Aorta (tissue), 5 donors: ENCODE measurements around the gene CBLL2. TPM values are rescaled to one million over a fixed set of nuclear protein-coding genes. Genes with fewer than 3 reads are reported as not detected.
"Not testable (repeated sequence)": the region's sequence is repeated elsewhere in the genome, so short reads cannot be mapped to it uniquely, and the experiment has no call there.

Source experiments
- ATAC-seq: fragments of 200-7000 bp; cut with Tn5 transposase; one replicate; pipeline ENCODE4 v1.9.1; 2022; ENCODE audit warnings: moderate library complexity; ENCODE audit not compliant: low FRiP score
- DNase-seq, 2 donors: peaks; one replicate each; pipeline ENCODE4 v3.0.0-alpha.2; 2020
- H3K27ac ChIP-seq, 2 donors: one replicate each; pipeline ENCODE4 v1.5.1; 2013; ENCODE audit warnings: low read length in 2 of 2, mild to moderate bottlenecking in 2 of 2, moderate library complexity in 2 of 2, control low read depth in 1 of 2, inconsistent platforms in 1 of 2, low read depth in 1 of 2
- H3K27me3 ChIP-seq, 2 donors: one replicate each; pipeline ENCODE4 v1.6.1; 2013; ENCODE audit warnings: control low read depth in 1 of 2, low read length in 1 of 2, mild to moderate bottlenecking in 1 of 2, moderate library complexity in 1 of 2; ENCODE audit not compliant: insufficient read depth in 2 of 2, control insufficient read depth in 1 of 2
- H3K36me3 ChIP-seq, 2 donors: one replicate each; pipeline ENCODE4 v1.6.1; 2013; ENCODE audit warnings: control low read depth in 1 of 2, low read length in 1 of 2, mild to moderate bottlenecking in 1 of 2; ENCODE audit not compliant: insufficient read depth in 2 of 2, control insufficient read depth in 1 of 2
- H3K4me1 ChIP-seq, 2 donors: one replicate each; pipeline ENCODE4 v1.6.1; 2013; ENCODE audit warnings: low read length in 2 of 2, control low read depth in 1 of 2, mild to moderate bottlenecking in 1 of 2, moderate library complexity in 1 of 2; ENCODE audit not compliant: insufficient read depth in 2 of 2, control insufficient read depth in 1 of 2
- H3K4me3 ChIP-seq, 2 donors: one replicate each; pipeline ENCODE4 v1.5.1; 2013; ENCODE audit warnings: low read length in 2 of 2, control low read depth in 1 of 2, mild to moderate bottlenecking in 1 of 2
- H3K9me3 ChIP-seq: one replicate; pipeline ENCODE4 v1.6.1; 2013; ENCODE audit warnings: mild to moderate bottlenecking, low read length; ENCODE audit not compliant: control insufficient read depth
- WGBS, 2 donors: extraction: QIAGEN DNeasy Blood & Tissue Kit; methylation state at CpG; one replicate each; pipeline ENCODE4 v1.1.7; 2013; 5-methylcytosine and 5-hydroxymethylcytosine counted together
- intact Hi-C, 2 donors: fragments of 100-400 bp; cut with DNase I; formaldehyde crosslinking; loops; one replicate each; pipeline versions ENCODE4 v1.14.2 to v1.15.0; 2022
- polyA plus RNA-seq, 2 donors: library from polyadenylated mRNA; stranded (reverse); fragments of 200-250 nt; gene quantifications; one replicate each; pipeline ENCODE4 v1.2.3, GENCODE V29; 2013
- total RNA-seq, 2 donors: library from RNA; stranded (reverse); fragmentation: NEBNext Ultra II Directional; extraction: Animal tissue kit (Norgen Biotek cat#: 25700); gene quantifications; one replicate each; pipeline ENCODE4 v1.2.1, GENCODE V29; 2021
- donor health status: healthy with polysubstance abuse.
- donor health status: Bipolar disorder and iron deficiency.
- donor health status: DM: no; HTN: no; CAD: no.
- donor health status: DM: no; HTN: no; CAD: no.
- donor health status: DM: yes; HTN: yes; CAD: no.

CBLL2 gene
- total and polyA plus RNA-seq, 4 donors, result not detected

GRCh38 chrX:22276781-22277180 is 4.1 kb downstream of the CBLL2 start:
- 79 to 91% methylated on average over 6 of the region's 6 CpGs for WGBS, 2 donors
- Histone ChIP-seq H3K4me1 (no peaks in the 10 kb centered on the region), H3K27me3 (no peaks in the 10 kb centered on the region), H3K36me3 (no peaks in the 10 kb centered on the region), H3K27ac (no peak overlapping the region), H3K4me3 (no peak overlapping the region), H3K9me3 (peaks cover 2% of the 10 kb centered on the region)
- ATAC-seq (no peak), DNase-seq (no peak)
- intact Hi-C loops, result no loop called here

GRCh38 chrX:22278375-22278774 is 5.7 kb downstream of the CBLL2 start:
- WGBS, 2 donors, result 46 to 50% methylated on average over 3 of the region's 3 CpGs
- Histone ChIP-seq H3K27me3 (no peaks in the 10 kb centered on the region), H3K36me3 (no peaks in the 10 kb centered on the region), H3K4me3 (no peak overlapping the region), H3K27ac (no peak overlapping the region), H3K9me3 (no peaks in the 10 kb centered on the region), H3K4me1 (no peaks in the 10 kb centered on the region)
- intact Hi-C loops, result no loop called here
- ATAC-seq, result no peak
- no peak for DNase-seq

GRCh38 chrX:22289209-22289608 is 16.5 kb downstream of the CBLL2 start:
- WGBS, 2 donors, result 76 to 97% methylated on average over 3 of the region's 3 CpGs
- H3K4me3 ChIP-seq, H3K27me3 ChIP-seq, intact Hi-C loops, H3K9me3 ChIP-seq, H3K4me1 ChIP-seq, H3K36me3 ChIP-seq, ATAC-seq, H3K27ac ChIP-seq, DNase-seq: not testable (repeated sequence)

GRCh38 chrX:22296871-22297270 is 24.2 kb downstream of the CBLL2 start:
- no peak for ATAC-seq
- Histone ChIP-seq H3K27me3 (no peaks in the 10 kb centered on the region), H3K9me3 (no peaks in the 10 kb centered on the region), H3K36me3 (no peaks in the 10 kb centered on the region), H3K27ac (no peak overlapping the region), H3K4me1 (no peaks in the 10 kb centered on the region), H3K4me3 (no peak overlapping the region)
- intact Hi-C loops, result no loop called here
- no peak for DNase-seq
- 81 to 91% methylated on average over 2 of the region's 2 CpGs for WGBS, 2 donors

GRCh38 chrX:22300130-22300529 is 27.4 kb downstream of the CBLL2 start:
- Histone ChIP-seq H3K4me1 (no peaks in the 10 kb centered on the region), H3K36me3 (no peaks in the 10 kb centered on the region), H3K4me3 (no peak overlapping the region), H3K27ac (no peak overlapping the region), H3K27me3 (no peaks in the 10 kb centered on the region), H3K9me3 (no peaks in the 10 kb centered on the region)
- DNase-seq (no peak), ATAC-seq (peak; percentile 64)
- intact Hi-C loops, result no loop called here
- 0 to 1% methylated on average over 2 of the region's 2 CpGs for WGBS, 2 donors

GRCh38 chrX:22310779-22311178 is 38.1 kb downstream of the CBLL2 start:
- ATAC-seq, result no peak
- intact Hi-C loops, result no loop called here
- 42 to 52% methylated on average over 3 of the region's 3 CpGs for WGBS, 2 donors

GRCh38 chrX:22313766-22314165 is 41.1 kb downstream of the CBLL2 start:
- WGBS, 2 donors, result 35 to 36% methylated on average over 3 of the region's 3 CpGs
- DNase-seq, result no peak
- intact Hi-C loops, result no loop called here

More at GRCh38 chrX:22310779-22311178, 38.1 kb downstream of the CBLL2 start:
- Histone ChIP-seq H3K27ac (no peak overlapping the region), H3K36me3 (no peaks in the 10 kb centered on the region), H3K4me1 (no peaks in the 10 kb centered on the region), H3K27me3 (no peaks in the 10 kb centered on the region), H3K9me3 (no peaks in the 10 kb centered on the region), H3K4me3 (no peak overlapping the region)
- no peak for DNase-seq

GRCh38 chrX:22314211-22314610 is 41.5 kb downstream of the CBLL2 start:
- 16 to 33% methylated on average over 5 of the region's 5 CpGs for WGBS, 2 donors
- Histone ChIP-seq H3K4me1 (no peaks in the 10 kb centered on the region), H3K9me3 (no peaks in the 10 kb centered on the region), H3K36me3 (no peaks in the 10 kb centered on the region), H3K27me3 (no peaks in the 10 kb centered on the region), H3K27ac (no peak overlapping the region), H3K4me3 (no peak overlapping the region)
- no peak for ATAC-seq
- no peak for DNase-seq
- intact Hi-C loops, result no loop called here

More at GRCh38 chrX:22313766-22314165, 41.1 kb downstream of the CBLL2 start:
- no peaks in the 10 kb centered on the region for H3K9me3 ChIP-seq
- H3K27me3 ChIP-seq, result no peaks in the 10 kb centered on the region
- H3K4me1 ChIP-seq, result no peaks in the 10 kb centered on the region
- H3K27ac ChIP-seq, result no peak overlapping the region
- no peak overlapping the region for H3K4me3 ChIP-seq
- ATAC-seq, result no peak
- H3K36me3 ChIP-seq, result no peaks in the 10 kb centered on the region

GRCh38 chrX:22314692-22315091 is 42.0 kb downstream of the CBLL2 start:
- 23 to 31% methylated on average over 2 of the region's 2 CpGs for WGBS, 2 donors
- Histone ChIP-seq H3K9me3 (no peaks in the 10 kb centered on the region), H3K27ac (no peak overlapping the region), H3K4me3 (no peak overlapping the region), H3K4me1 (no peaks in the 10 kb centered on the region), H3K27me3 (no peaks in the 10 kb centered on the region), H3K36me3 (no peaks in the 10 kb centered on the region)
- intact Hi-C loops, result no loop called here
- DNase-seq (no peak), ATAC-seq (no peak)
